Karpas-422 (cell line): Measurements from ENCODE around the gene EEF1A2. TPM values are rescaled to one million over a fixed set of nuclear protein-coding genes. Genes with fewer than 3 reads are reported as not detected.

Source experiments
- DNase-seq: peaks from one replicate; pipeline ENCODE4 v3.0.0-alpha.2; 2015
- H2AFZ ChIP-seq: fragments of 200-600 bp; sonication (generic); 2 replicates; pipeline ENCODE4 v1.6.1; 2014; ENCODE audit warnings: antibody characterized with exemption, low read length, mixed read lengths
- H3K27ac ChIP-seq: fragments of 200-600 bp; sonication (generic); 2 replicates; pipeline ENCODE4 v1.5.1; 2014; ENCODE audit warnings: mild to moderate bottlenecking, low read length, moderate library complexity
- H3K27me3 ChIP-seq: fragments of 200-600 bp; sonication (generic); 2 replicates; pipeline ENCODE4 v1.6.1; 2014; ENCODE audit warnings: low read length, mixed read lengths
- H3K36me3 ChIP-seq: fragments of 200-600 bp; sonication (generic); 2 replicates; pipeline ENCODE4 v1.6.1; 2014; ENCODE audit warnings: low read length, mixed read lengths; ENCODE audit not compliant: insufficient read depth
- H3K4me1 ChIP-seq: fragments of 200-600 bp; sonication (generic); 2 replicates; pipeline ENCODE4 v1.6.1; 2014; ENCODE audit warnings: mild to moderate bottlenecking, low read length, mixed read lengths
- H3K4me2 ChIP-seq: fragments of 200-600 bp; sonication (generic); 2 replicates; pipeline ENCODE4 v1.6.1; 2014; ENCODE audit warnings: low read length, low read depth, mild to moderate bottlenecking; ENCODE audit not compliant: poor library complexity, severe bottlenecking
- H3K4me3 ChIP-seq: fragments of 200-600 bp; sonication (generic); 2 replicates; pipeline ENCODE4 v1.5.1; 2014; ENCODE audit warnings: mild to moderate bottlenecking, antibody characterized with exemption, low read length, mixed read lengths
- H3K79me2 ChIP-seq: fragments of 200-600 bp; sonication (generic); 2 replicates; pipeline ENCODE4 v1.6.1; 2014; ENCODE audit warnings: mild to moderate bottlenecking, low read length, mixed read lengths
- H3K9ac ChIP-seq: fragments of 200-600 bp; sonication (generic); 2 replicates; pipeline ENCODE4 v1.6.0; 2014; ENCODE audit warnings: low read length
- H3K9me2 ChIP-seq: fragments of 200-600 bp; sonication (generic), shearing (Covaris generic); replicated peaks from 2 replicates; pipeline ENCODE4 v1.6.0; 2014; ENCODE audit warnings: mild to moderate bottlenecking, low read length, moderate library complexity; ENCODE audit not compliant: insufficient read depth
- H3K9me3 ChIP-seq: fragments of 300-700, 200-600 bp; sonication (generic); 2 replicates; pipeline ENCODE4 v1.6.1; 2014; ENCODE audit warnings: low read length, mixed read lengths
- H4K20me1 ChIP-seq: fragments of 200-600 bp; sonication (generic); 2 replicates; pipeline ENCODE4 v1.6.1; 2014; ENCODE audit warnings: mild to moderate bottlenecking, antibody characterized with exemption, low read length, low read depth; ENCODE audit not compliant: insufficient read depth
- total RNA-seq: library from RNA; depleted of rRNA; stranded (reverse); fragments of >200 nt; shearing (Covaris generic); gene quantifications from 2 replicates; pipeline ENCODE4 v1.2.3, GENCODE V29; 2014; ENCODE audit warnings: low replicate concordance

The EEF1A2 gene
- total RNA-seq, 1 experiment from 2014 or later = 0.71 TPM

DNA sequence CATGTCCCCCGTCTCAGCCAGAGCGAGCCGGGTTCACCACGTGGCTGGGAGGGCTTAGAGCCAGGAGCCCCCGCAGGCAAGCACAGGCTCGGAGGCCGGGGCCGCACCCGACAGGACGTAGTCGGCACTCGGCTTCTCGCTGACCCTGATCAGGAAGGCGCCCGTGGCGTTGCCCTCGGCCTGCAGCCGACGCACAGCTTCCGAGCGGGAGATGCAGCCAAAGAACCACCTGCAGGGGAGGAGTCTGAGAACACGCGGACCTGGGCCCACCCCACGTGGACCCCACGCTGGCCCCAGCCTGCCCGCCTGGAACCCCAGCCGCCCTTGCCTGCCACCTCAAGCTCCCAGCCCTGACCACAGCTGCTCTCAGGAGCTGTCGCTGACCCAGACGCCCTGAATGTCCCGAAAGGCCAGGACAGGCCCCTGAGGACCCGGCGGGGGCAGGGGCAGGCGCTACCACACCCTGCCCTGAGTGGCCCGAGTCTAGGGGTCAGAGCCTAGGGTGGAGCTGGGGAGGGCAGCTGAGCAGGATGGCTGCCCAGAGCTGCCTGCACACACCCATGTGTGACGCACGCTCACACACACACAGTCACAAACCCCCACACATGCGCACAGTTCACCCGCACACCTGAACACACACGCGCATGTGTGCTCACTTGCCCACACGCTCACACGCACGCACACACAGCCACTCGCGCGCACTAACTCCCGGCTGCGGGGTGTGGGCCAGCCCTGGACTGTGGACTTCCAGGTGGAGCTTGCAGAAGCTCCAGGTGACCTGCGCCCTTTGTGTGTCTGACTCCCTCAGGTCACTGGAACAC is 36.2 kb upstream of the EEF1A2 start:
- DNase-seq = no peak
- no peaks in the 10 kb centered on the region for H3K27me3 ChIP-seq
- no peaks in the 10 kb centered on the region for H3K9me2 ChIP-seq
- H3K9ac ChIP-seq = no peak overlapping the region
- H3K36me3 ChIP-seq = no peaks in the 10 kb centered on the region
- no peak overlapping the region for H3K4me2 ChIP-seq
- no peaks in the 10 kb centered on the region for H4K20me1 ChIP-seq
- no peak overlapping the region for H3K4me3 ChIP-seq
- no peaks in the 10 kb centered on the region for H3K9me3 ChIP-seq
- no peaks in the 10 kb centered on the region for H3K79me2 ChIP-seq
- H3K4me1 ChIP-seq = peaks cover 23% of the 10 kb centered on the region
- H3K27ac ChIP-seq = no peak overlapping the region
- H2AFZ ChIP-seq = no peak overlapping the region

DNA sequence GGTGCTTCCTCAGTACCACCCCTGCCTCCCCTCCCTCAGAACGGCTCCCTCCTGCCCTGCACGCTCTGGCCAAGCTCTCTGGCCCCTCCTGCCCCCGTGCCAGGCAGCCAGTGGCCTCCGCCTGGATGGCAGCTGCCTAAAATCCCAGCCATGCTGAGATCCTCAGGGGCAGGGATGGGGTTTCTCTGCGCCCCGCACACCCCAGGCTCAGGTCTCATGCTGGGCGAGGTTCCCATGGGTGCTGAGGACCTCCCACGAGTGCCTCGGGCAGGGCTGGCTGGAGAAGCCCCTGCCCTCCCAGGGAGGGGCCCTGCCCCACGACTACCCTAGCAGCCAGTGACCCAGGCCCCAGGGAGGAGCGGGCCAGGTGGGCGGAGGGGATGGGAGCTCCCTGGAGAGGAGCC is 35.5 kb upstream of the EEF1A2 start:
- H3K4me2 ChIP-seq = no peak overlapping the region
- H3K9ac ChIP-seq = no peak overlapping the region
- no peaks in the 10 kb centered on the region for H3K79me2 ChIP-seq
- H4K20me1 ChIP-seq = no peaks in the 10 kb centered on the region
- peaks cover 23% of the 10 kb centered on the region for H3K4me1 ChIP-seq
- H3K9me2 ChIP-seq = no peaks in the 10 kb centered on the region
- H3K36me3 ChIP-seq = no peaks in the 10 kb centered on the region
- H3K4me3 ChIP-seq = no peak overlapping the region
- H3K27ac ChIP-seq = no peak overlapping the region
- H3K9me3 ChIP-seq = no peaks in the 10 kb centered on the region
- no peak overlapping the region for H2AFZ ChIP-seq
- no peak for DNase-seq
- no peaks in the 10 kb centered on the region for H3K27me3 ChIP-seq

- Histone ChIP-seq H3K27me3 (no peaks in the 10 kb centered on the region), H3K9ac (no peak overlapping the region), H3K36me3 (no peaks in the 10 kb centered on the region), H3K4me1 (peaks cover 21% of the 10 kb centered on the region), H3K9me2 (no peaks in the 10 kb centered on the region), H3K79me2 (no peaks in the 10 kb centered on the region), H2AFZ (no peak overlapping the region), H3K4me2 (no peak overlapping the region), H4K20me1 (no peaks in the 10 kb centered on the region), H3K27ac (no peak overlapping the region), H3K4me3 (no peak overlapping the region), H3K9me3 (no peaks in the 10 kb centered on the region)
- DNase-seq = no peak
Measured at GRCh38 chr20:63533871-63534393, 35.0 kb upstream of the EEF1A2 start.

DNA sequence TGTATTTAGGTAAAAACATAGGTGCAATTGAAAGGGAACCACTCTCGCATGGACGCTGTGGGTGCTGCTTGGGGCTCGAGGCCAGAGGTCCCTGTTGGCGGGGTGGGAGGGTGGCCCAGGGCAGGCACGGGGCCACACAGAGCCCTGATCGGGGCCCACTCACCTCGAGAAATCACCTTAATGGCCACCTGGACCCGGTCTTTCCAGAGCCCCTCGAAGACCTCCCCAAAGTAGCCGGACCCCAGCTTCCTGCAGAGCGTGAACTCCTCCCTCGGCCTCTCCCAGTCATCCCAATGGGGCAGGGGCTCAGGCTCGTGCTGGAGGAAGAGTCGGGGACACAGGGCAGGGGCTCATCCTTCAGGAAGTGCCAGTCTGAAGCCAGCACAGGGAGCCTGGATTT is 34.5 kb upstream of the EEF1A2 start:
- Histone ChIP-seq H3K27ac (no peak overlapping the region), H3K4me3 (no peak overlapping the region), H3K79me2 (no peaks in the 10 kb centered on the region), H3K9me3 (no peaks in the 10 kb centered on the region), H3K4me2 (no peak overlapping the region), H4K20me1 (no peaks in the 10 kb centered on the region), H3K36me3 (no peaks in the 10 kb centered on the region), H3K27me3 (no peaks in the 10 kb centered on the region), H3K9me2 (no peaks in the 10 kb centered on the region), H2AFZ (no peak overlapping the region), H3K9ac (no peak overlapping the region), H3K4me1 (peaks cover 16% of the 10 kb centered on the region)
- no peak for DNase-seq

- no peaks in the 10 kb centered on the region for H4K20me1 ChIP-seq
- no peak overlapping the region for H3K27ac ChIP-seq
- H3K36me3 ChIP-seq = no peaks in the 10 kb centered on the region
- H3K9me2 ChIP-seq = no peaks in the 10 kb centered on the region
- no peak overlapping the region for H2AFZ ChIP-seq
- H3K27me3 ChIP-seq = no peaks in the 10 kb centered on the region
- no peak for DNase-seq
- H3K4me1 ChIP-seq = peaks cover 10% of the 10 kb centered on the region
- H3K9ac ChIP-seq = no peak overlapping the region
- H3K4me3 ChIP-seq = no peak overlapping the region
- H3K9me3 ChIP-seq = no peaks in the 10 kb centered on the region
- no peak overlapping the region for H3K4me2 ChIP-seq
- H3K79me2 ChIP-seq = no peaks in the 10 kb centered on the region
Measured at GRCh38 chr20:63532449-63532971, 33.6 kb upstream of the EEF1A2 start.

GRCh38 chr20:63531686-63532448 is 33.0 kb upstream of the EEF1A2 start:
- Histone ChIP-seq H3K4me1 (peaks cover 3% of the 10 kb centered on the region), H3K9me2 (no peaks in the 10 kb centered on the region), H3K4me2 (no peak overlapping the region), H3K36me3 (no peaks in the 10 kb centered on the region), H3K9ac (no peak overlapping the region), H3K27me3 (no peaks in the 10 kb centered on the region), H3K9me3 (no peaks in the 10 kb centered on the region), H4K20me1 (no peaks in the 10 kb centered on the region), H3K4me3 (no peak overlapping the region), H3K27ac (no peak overlapping the region), H3K79me2 (no peaks in the 10 kb centered on the region), H2AFZ (no peak overlapping the region)
- DNase-seq = no peak

DNA sequence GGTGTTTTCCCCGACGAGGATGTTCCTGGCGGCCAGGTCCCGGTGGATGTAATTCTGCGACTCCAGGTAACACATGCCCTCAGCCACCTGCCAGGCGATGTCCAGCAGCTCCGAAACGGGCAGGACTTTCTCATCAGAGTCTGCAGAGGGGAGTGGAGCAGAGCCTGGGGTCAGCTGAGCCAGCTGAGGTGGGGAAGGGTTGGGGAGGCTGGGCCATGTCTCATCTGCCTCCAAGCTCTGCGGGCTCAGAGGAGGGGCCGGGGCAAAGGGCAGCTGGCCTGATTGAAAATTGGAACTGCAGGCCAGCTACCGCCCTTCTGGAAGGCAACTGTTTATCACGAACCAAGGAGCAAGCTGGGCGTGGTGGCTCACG is 31.9 kb upstream of the EEF1A2 start:
- Histone ChIP-seq H3K4me2 (no peak overlapping the region), H3K27me3 (no peaks in the 10 kb centered on the region), H3K36me3 (no peaks in the 10 kb centered on the region), H3K9me3 (no peaks in the 10 kb centered on the region), H3K9ac (no peak overlapping the region), H3K4me1 (no peaks in the 10 kb centered on the region), H3K79me2 (no peaks in the 10 kb centered on the region), H3K9me2 (no peaks in the 10 kb centered on the region), H4K20me1 (no peaks in the 10 kb centered on the region), H2AFZ (no peak overlapping the region), H3K27ac (no peak overlapping the region), H3K4me3 (no peak overlapping the region)
- DNase-seq = no peak
